Calu3 (cell line): Measurements from ENCODE around the gene MIA3. TPM values are rescaled to one million over a fixed set of nuclear protein-coding genes. Genes with fewer than 3 reads are reported as not detected.

ENCODE experiments used
- BruUV-seq: library from RNA; stranded (reverse); fragments of 400-500 nt; replicated peaks from 2 replicates; lab custom pipeline; 2021; lab: Mats Ljungman, UMichigan
- CTCF ChIA-PET: fragments of 300-600 bp; sonication (Branson Sonifier 250); formaldehyde crosslinking; loops from one replicate; lab custom pipeline; 2022; ENCODE audit warnings: antibody characterized with exemption; lab: Charles Lee
- DNase-seq: peaks from one replicate; pipeline ENCODE4 v3.0.0; 2022
- H3K27ac Mint-ChIP-seq: one replicate; pipeline ENCODE4 v1.8.0; 2022; ENCODE audit warnings: mixed read lengths; ENCODE audit not compliant: unreplicated experiment
- H3K27me3 Mint-ChIP-seq: one replicate; pipeline ENCODE4 v1.8.0; 2022; ENCODE audit warnings: mixed read lengths; ENCODE audit not compliant: unreplicated experiment
- H3K36me3 Mint-ChIP-seq: one replicate; pipeline ENCODE4 v1.8.0; 2022; ENCODE audit warnings: mild to moderate bottlenecking, moderate library complexity, mixed read lengths; ENCODE audit not compliant: insufficient read depth, unreplicated experiment
- H3K4me1 Mint-ChIP-seq: one replicate; pipeline ENCODE4 v1.8.0; 2022; ENCODE audit warnings: mild to moderate bottlenecking, low read depth, mixed read lengths; ENCODE audit not compliant: unreplicated experiment
- H3K4me3 Mint-ChIP-seq: one replicate; pipeline ENCODE4 v1.8.0; 2022; ENCODE audit warnings: mild to moderate bottlenecking, low read depth, moderate library complexity, mixed read lengths; ENCODE audit not compliant: unreplicated experiment
- H3K9me3 Mint-ChIP-seq: one replicate; pipeline ENCODE4 v1.8.0; 2022; ENCODE audit warnings: low read depth, mixed read lengths; ENCODE audit not compliant: unreplicated experiment
- intact Hi-C: fragments of 100-400 bp; cut with micrococcal nuclease; formaldehyde crosslinking; loops from one replicate; pipeline ENCODE4 v1.10.0; 2022; ENCODE audit not compliant: unreplicated experiment
- total RNA-seq: library from RNA; stranded (reverse); gene quantifications from 2 replicates; pipeline ENCODE4 v1.2.3, GENCODE V29; 2022
- TF ChIP-seq, protein P1 (sequence below): fragments of 200-600 bp; IDR thresholded peaks from one replicate; pipeline ENCODE4 v1.8.0; 2022; ENCODE audit warnings: antibody characterized with exemption; ENCODE audit not compliant: unreplicated experiment

The MIA3 gene
- total RNA-seq, 1 experiment from 2014 or later = 72.6 TPM

DNA sequence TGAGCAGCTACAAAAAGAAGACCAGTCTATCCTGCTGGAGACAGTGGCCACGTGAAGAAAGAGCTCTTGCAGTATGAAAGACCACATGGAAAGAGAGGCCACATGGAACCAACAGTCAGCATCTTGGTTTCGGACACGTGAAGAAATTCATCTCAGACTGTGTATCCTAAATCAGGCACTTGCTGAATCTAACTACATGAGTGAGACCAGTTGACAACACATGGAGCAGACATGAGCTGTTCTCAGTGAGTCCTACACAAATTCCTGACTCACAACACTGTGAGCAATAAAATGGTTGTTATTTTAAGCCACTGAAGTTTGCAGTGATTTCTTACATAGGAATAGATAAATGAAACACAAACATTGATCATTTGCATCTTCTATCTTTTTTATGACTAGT lies 25.7 kb upstream of the MIA3 start:
- no peak overlapping the region for H3K27ac Mint-ChIP-seq
- H3K27me3 Mint-ChIP-seq = no peaks in the 10 kb centered on the region
- TF ChIP-seq, protein P1, sequence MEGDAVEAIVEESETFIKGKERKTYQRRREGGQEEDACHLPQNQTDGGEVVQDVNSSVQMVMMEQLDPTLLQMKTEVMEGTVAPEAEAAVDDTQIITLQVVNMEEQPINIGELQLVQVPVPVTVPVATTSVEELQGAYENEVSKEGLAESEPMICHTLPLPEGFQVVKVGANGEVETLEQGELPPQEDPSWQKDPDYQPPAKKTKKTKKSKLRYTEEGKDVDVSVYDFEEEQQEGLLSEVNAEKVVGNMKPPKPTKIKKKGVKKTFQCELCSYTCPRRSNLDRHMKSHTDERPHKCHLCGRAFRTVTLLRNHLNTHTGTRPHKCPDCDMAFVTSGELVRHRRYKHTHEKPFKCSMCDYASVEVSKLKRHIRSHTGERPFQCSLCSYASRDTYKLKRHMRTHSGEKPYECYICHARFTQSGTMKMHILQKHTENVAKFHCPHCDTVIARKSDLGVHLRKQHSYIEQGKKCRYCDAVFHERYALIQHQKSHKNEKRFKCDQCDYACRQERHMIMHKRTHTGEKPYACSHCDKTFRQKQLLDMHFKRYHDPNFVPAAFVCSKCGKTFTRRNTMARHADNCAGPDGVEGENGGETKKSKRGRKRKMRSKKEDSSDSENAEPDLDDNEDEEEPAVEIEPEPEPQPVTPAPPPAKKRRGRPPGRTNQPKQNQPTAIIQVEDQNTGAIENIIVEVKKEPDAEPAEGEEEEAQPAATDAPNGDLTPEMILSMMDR = no peak
- CTCF ChIA-PET = no interaction called here
- no peak for DNase-seq
- no peak overlapping the region for H3K4me3 Mint-ChIP-seq
- H3K9me3 Mint-ChIP-seq = no peaks in the 10 kb centered on the region
- H3K4me1 Mint-ChIP-seq = peaks cover 23% of the 10 kb centered on the region
- intact Hi-C loops = no loop called here
- peaks cover 27% of the 10 kb centered on the region for H3K36me3 Mint-ChIP-seq
- no TSS peak for BruUV-seq

DNA sequence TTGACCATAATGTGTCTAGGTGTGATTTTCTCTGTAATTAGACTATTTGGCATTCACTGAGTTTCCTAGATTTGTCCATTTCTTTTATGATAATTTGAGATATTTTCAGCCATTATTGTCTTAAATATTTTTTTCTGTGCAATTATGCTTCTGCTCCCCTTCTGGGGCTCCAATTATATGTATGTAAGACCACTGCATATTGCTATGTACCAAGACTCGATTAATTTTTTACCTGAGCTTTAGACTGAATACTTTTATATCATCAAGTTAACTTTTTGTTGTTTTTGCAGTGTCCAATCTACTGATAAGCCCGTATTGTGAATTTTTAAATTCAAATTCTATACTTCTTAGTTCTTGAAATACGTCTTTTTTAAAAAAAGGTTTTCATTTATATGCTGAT lies 23.1 kb upstream of the MIA3 start:
- CTCF ChIA-PET = no interaction called here
- Mint-ChIP-seq H3K4me3 (no peak overlapping the region), H3K27ac (no peak overlapping the region), H3K36me3 (peaks cover 7% of the 10 kb centered on the region), H3K4me1 (peaks cover 9% of the 10 kb centered on the region), H3K9me3 (no peaks in the 10 kb centered on the region), H3K27me3 (no peaks in the 10 kb centered on the region)
- DNase-seq = no peak
- TF ChIP-seq, protein P1 = no peak
- no TSS peak for BruUV-seq
- intact Hi-C loops = no loop called here

DNA sequence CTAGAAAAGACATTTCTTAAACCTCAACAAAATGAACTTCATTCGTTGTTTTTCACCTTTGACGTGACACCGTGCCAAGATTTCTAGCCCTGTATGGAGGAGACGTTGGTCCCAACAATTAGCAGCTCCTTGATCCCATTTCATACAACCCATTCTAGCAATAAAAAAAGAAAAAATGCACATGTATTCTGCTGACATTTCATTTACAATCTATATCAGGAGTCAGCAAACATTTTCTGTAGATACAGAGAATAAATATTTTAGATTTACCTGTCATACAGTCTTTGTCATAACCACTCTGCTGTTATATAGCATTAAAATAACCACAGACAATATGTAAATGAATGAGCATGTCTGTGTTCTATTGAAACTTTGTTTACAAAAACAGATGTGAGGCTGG lies 21.2 kb upstream of the MIA3 start:
- Mint-ChIP-seq H3K36me3 (no peaks in the 10 kb centered on the region), H3K4me3 (no peak overlapping the region), H3K27me3 (no peaks in the 10 kb centered on the region), H3K9me3 (no peaks in the 10 kb centered on the region), H3K27ac (no peak overlapping the region), H3K4me1 (no peaks in the 10 kb centered on the region)
- CTCF ChIA-PET = no interaction called here
- intact Hi-C loops = no loop called here
- DNase-seq = no peak
- BruUV-seq = no TSS peak
- TF ChIP-seq, protein P1 = no peak

DNA sequence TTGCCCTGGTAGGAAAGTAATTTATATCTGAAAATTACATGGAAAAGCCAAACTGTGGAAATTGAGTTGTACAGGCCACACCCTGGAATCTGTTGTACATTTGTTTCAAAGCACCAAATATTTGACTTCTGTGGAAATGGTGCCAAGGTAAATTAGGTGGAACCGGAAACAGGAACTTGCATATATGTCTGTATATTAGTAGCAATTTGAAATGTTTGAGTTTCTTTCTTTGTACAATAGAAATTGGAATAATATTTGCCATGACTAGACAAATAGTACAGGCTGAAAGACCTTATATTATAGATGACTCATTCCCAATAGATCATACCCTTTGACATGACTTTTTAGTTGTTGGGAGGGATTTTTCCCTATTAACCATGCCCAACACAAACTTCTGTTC lies 17.6 kb upstream of the MIA3 start:
- no TSS peak for BruUV-seq
- no peaks in the 10 kb centered on the region for H3K9me3 Mint-ChIP-seq
- H3K27ac Mint-ChIP-seq = no peak overlapping the region
- no peak overlapping the region for H3K4me3 Mint-ChIP-seq
- H3K27me3 Mint-ChIP-seq = no peaks in the 10 kb centered on the region
- TF ChIP-seq, protein P1 = no peak
- intact Hi-C loops = no loop called here
- H3K4me1 Mint-ChIP-seq = no peaks in the 10 kb centered on the region
- no peaks in the 10 kb centered on the region for H3K36me3 Mint-ChIP-seq
- CTCF ChIA-PET = interaction anchor here (0.6 kb wide), 1 partner anchor 529 kb away, joined by 4 read pairs; no protein-coding TSS in a partner anchor
- DNase-seq = no peak
